ENCODE measurements around the gene RALY. TPM values are rescaled to one million over a fixed set of nuclear protein-coding genes. Genes with fewer than 3 reads are reported as not detected.

RALY gene
- total RNA-seq, 1 experiment from 2014 or later, result 99.9 TPM

DNA sequence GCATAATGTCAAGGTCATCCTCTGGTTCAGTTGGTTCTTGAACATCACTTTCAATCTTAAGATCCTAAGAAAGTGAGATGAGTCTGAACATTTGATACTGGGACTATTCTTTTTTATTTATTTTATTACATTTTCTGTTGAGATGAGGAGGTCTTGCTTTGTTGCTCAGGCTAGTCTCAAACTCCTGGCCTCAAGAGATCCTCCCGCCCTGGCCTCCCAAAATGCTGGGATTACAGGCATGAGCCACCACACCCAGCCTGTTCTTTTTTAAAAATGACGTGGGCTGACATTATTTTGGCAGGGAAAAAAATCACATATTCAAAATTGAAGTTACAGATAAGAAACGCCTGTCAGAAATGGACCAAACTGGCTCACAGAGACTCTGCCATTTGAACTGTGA, 104.9 kb downstream of the RALY start:
- no peak for DNase-seq (ENCODE audit: extremely low read depth, low read depth)

DNA sequence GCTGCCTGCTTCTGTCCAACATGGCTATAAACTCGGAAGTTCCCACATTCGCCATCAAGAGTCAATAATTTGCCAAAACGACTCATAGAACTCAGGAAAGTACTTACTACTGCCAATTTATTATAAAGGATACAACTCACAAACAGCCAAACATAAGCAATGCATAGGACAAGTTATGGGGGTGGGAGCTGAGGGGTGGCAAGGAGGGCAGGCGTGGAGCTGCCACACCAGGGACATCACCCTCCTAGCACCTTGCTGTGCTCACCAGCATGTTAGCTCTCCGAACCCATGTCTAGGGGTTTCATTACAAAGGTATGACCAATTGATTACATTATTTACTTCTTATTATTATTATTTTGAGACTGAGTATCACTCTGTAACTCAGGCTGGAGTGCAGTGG, 106.0 kb downstream of the RALY start:
- DNase-seq (ENCODE audit: extremely low read depth, low read depth), result no peak

DNA sequence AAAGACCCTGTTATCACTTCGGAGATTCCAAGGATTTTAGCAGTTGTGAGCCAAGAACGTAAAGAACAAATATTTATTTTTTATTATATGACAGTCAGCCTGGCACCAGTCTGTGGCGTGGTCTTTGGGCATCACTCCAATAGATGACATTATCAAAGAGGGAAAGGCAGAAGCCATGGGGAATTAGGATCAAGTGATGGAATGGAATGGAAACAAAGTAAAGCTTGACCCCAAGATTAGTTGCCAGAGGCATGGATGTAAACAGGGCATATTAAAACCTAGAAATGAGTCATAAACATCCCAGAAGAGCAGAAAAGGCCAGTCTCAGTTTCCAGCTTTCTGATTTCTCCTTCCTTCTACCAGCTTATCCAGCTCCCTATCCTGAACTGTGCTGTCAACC, 106.9 kb downstream of the RALY start:
- DNase-seq (ENCODE audit: extremely low read depth, low read depth), result no peak

DNA sequence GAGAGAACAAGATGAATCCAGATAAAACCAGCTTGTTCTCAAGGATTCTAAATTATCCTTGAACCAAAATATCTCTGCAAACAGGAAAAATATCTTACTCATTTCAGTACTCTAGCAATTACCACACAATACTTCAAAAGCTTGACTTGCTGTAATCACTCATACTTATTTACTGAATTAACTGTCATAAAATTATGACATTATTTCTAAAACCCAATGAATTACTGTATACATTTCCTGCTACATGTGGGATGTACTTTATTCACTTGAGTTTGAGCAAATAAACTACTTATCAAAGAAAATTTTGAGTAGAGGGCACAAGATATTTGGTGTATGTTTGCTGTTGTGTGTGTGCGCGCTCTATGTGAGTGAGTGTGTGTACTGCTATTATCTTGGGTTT, 108.6 kb downstream of the RALY start:
- DNase-seq (ENCODE audit: extremely low read depth, low read depth), result no peak

DNA sequence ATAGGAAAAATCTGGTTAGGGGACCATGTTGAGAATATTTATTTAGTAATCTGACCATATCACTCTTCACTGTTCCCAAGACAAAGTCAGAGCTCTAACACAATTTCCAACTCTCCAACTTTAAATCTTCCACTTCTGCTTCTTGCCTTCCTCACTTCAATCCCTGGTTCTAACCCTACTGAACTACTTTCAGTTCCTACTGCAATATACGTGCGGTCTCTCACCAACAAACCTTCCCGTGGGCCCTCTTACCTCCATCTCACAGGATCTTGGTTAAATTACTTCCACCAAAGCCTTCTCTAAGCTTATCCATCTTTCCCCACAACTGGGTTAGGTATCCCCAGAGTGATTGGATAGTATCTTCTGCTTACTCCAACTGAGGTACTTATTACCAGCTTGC, 110.3 kb downstream of the RALY start:
- DNase-seq (ENCODE audit: extremely low read depth, low read depth), result no peak

DNA sequence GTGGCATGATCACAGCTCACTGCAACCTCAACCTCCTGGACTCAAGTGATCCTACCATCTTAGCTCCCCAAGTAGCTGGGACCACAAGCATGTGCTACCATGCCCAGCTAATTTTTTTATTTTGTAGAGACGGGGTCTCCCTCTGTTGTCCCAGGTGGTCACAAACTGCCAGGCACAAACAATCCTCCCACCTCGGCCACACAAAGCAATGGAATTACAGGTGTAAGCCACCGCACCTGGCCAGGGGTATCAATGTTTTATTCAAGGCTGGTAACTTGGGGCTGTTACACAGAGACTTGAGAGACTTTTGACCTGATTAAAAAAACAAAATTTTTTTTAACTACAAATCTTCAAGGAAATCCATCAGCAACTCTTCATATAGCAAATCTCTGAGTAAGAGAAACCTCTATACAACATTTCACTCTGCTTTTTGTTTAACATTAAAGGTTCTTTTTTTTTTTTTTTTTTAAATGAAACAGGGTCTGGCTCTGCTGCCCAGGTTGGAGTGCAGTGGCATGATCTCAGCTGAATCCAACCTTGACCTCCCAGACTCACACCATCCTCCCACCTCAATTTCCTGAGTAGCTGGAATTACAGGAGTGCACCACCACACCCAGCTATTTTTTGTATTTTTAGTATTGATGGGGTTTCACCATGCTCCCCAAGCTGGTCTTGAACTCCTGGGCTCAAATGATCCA, 112.4 kb downstream of the RALY start:
- DNase-seq (ENCODE audit: extremely low read depth, low read depth), result no peak

DNA sequence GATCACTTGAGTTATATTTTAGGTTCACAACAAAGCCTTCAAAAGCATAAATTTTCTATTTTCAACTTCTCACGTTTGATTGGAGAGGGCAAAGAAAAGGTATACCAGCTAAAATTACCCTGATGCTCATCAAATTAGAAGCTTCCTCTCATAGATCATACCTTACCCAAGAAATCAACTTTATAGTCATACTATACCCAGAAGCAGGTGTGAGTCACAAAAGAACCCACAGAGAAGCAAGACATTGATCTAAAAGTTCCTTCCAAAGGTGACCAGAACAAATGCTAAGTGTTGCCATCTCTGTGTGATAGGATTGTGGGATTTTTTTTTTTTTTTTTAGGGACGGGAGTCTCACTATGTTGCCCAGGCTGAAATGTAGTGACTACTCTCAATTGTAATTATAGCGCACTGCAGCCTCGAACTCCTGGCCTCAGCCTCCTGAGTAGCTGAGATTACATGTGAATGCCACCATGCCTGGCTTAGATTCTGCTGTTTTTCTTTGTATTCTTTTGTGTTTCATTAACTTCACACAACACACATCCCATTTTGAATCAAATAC, 115.0 kb downstream of the RALY start:
- DNase-seq (ENCODE audit: extremely low read depth, low read depth), result no peak

DNA sequence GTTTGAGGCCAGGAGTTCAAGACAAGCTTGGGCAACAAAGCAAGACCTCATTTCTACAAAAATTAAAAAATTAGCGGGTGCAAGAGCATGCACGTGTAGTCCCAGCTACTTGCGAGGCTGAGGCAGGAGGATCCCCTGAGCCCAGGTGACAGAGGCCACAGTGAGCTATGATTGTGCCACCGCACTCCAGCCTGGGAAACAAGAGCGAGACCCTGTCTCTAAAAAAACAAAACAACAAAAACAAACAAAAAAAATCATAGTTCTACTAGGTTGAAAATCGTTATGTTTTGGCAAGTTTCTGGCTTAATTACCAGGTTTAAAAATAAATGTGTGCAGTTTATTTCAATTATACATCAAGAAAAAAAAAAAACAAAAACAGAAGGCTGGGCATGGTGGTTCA, 115.7 kb downstream of the RALY start:
- DNase-seq (ENCODE audit: extremely low read depth, low read depth), result no peak

DNA sequence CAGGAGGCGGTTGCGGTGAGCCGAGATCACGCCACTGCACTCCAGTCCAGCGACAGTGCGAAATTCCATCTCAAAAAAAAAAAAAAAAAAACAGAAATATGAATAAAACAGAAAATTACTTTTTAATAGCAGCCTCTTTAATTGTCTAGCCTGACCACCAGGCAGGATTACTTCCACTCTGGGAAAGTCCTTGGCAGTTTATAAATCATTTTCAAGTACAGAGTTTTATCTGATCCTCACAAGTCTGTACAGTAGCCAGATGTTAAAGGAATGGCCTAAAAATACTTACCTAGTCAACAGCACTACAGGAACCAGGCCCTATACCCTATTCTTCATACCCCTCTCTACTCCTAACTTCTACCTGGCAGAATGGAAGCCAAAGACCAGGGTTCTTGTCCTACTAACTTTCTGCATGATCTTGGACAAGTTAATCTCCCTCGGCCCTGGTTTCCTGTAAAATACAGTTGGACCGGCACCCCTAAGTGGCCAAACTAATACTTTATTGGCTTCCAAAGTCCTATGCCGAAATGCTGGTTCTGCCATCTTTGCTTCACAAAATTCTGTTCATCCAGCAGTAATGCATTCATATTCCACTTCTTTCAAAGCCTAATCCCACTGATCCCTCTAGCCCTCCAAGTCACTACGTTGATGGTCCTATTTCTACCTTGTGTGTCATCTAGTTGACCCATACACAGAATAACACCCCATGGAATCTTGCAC, 116.5 kb downstream of the RALY start:
- no peak for DNase-seq (ENCODE audit: extremely low read depth, low read depth)

DNA sequence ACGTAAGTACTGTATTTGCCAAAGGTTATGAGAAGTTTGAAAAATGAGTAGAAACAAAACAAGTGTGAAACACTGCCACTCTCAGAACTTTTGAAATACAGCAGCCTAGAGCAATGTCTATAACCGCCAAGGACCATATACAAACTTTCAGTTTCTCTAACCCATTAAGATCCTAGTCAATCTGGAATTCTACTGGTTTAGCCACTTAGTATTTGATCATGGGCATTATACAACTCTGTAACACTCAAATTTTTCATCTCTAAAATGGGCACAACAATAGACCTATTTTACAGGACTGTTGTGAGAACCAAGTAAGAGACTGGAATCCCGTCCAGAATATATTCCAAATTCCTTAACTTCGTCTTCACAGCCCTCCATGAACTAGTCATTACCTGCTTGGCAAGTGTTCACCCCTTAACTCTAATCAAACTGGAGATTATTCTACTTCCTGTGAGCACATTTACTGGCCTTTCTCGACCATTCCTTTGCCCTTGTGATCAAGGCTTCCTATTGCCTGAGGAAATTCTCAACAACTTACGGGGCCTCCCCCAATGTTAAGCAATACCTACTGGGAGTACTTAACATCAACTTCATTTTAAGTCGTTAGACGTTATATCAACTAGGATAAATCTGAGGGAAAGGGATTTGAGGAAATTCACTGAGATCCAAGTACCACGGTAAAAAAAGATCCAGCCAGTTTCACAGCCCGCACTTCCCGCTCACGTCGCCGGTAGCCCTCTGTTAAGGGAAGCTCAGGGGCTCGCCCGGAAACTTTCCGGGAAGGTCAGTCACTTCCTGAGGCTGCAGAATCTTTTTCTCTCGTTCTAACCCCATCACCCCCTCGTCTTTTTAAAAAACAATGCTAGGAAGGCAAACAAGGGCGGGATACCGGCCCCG, 117.3 kb downstream of the RALY start:
- peak; percentile 24 for DNase-seq (ENCODE audit: extremely low read depth, low read depth)

DNA sequence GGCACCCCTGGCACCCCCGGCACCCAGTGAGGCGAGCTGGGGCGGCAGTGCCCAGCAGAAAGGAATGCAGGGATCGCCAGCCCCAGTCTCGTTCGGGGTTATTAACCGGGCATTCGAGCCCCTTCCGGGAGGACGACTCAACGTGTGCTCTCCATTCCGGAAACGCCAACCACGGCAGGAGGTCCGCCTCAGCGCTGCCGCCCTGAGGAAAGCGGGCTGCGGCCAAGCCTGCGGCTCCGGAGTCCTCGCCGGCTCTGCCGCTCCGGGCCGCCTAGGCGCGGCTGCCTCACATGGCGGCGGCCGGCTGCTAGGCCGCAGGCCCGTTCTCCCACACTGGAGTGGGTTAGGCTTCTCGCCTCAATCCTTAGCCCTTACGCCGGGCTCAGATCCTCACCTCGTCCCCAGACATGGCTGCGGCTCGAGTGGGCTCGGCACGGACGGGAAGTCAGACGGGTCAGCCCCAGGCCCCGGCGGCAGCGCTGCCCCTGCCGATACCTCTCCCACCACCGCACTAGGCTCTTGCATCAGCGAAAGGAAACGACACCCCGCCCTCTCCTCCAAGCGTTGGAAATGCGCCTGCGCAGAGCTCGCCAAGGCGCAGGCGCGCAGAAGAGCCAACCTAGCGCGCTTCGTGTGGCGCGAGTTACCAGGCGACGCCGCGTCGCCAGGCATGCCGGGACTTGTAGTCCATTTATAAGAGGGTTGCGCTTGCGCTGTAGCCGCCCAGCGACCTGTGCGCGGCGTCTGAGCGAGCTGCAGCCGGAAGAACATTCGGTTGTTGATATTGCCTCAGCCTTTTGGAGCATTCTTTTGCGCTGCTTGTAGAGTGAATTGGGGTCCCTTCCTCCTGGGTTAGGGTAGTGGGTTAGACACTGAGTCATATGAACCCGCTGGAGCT, 118.2 kb downstream of the RALY start, which contains the start of gene EIF2S2:
TSS of gene EIF2S2 (minus strand) at position 542 of the 898 bp plus-strand sequence. CDS start at position 409, 133 bp downstream.
- peak; percentile 99 for DNase-seq (ENCODE audit: extremely low read depth, low read depth)

DNA sequence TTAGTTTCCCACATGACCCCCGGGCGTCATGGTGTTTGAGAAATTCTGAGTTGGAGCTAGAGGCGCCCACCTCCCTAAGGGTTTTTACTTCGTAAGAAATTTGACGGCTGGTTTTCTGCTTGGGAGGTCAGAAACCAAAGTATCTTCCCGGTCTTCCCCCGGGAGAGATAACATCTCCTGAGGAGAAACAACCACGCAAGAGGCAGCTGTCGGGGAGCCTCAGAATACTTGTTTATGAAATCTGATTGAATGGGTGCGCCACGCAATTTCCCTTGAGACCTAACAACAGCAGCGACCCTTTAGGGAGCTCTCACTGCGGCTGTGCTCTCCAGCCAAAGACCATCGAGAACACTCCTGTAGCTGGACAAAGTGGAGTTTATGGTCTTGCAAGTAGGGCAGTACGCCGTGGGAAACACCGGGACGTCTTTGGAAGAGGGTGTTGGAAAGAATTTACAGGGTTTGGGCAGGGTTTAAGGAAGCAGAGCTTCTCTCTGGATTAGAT, 118.9 kb downstream of the RALY start:
- peak; percentile 26 for DNase-seq (ENCODE audit: extremely low read depth, low read depth)

DNA sequence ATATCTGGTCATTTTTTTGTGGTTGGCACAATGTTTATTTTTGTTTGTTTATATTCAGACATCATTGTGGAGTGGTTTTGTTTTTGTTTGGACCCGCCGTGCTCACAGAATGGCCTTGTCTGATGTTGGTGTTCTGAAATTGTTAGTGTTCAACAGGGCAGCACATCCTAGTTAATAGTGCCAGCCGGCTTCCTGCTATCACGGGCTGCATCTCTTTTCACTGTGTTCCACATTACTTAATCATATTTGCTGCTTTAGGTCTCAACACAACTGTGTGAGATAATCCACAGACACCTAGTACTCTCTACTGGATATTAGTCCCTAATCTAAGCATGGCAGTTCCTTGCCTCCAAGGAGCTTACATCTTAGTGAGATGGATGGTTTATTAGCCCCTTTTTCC, 121.1 kb downstream of the RALY start:
- no peak for DNase-seq (ENCODE audit: extremely low read depth, low read depth)

DNA sequence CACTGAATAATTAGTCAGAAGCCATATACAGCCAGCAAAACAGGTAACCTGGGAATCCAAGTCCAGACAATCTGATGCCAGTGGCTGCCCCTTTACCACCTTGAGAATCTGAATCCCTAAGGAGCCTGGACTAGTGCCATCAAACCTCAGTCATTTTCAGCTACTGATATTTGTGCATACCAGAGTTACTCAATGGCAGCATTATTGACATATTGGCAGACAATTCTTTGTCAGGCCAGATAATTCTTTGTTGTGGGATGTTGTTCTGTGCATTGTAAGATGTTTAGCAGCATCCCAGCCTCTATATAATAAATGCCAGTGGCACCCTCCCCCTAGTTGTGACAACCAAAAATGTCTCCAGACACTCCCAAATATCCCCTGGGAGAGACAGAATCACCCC, 121.5 kb downstream of the RALY start:
- DNase-seq (ENCODE audit: extremely low read depth, low read depth), result no peak

DNA sequence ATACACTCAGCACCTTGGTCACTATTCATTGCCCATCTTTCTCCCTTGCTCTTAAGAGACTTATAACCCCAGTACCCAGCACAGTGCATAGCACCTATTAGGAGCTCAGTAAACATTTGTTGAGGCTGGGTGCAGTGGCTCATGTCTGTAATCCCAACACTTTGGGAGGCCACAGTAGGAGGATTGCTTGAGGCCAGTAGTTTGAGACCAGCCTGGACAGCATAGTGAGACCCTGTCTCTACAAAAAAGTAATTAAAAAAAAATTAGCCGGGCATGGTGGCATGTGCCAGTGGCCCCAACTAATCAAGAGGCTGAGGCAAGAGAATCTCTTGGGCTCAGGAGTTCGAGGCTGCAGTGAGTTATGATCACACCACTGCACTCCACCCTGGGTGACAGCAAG, 126.5 kb downstream of the RALY start:
- DNase-seq (ENCODE audit: extremely low read depth, low read depth), result no peak

DNA sequence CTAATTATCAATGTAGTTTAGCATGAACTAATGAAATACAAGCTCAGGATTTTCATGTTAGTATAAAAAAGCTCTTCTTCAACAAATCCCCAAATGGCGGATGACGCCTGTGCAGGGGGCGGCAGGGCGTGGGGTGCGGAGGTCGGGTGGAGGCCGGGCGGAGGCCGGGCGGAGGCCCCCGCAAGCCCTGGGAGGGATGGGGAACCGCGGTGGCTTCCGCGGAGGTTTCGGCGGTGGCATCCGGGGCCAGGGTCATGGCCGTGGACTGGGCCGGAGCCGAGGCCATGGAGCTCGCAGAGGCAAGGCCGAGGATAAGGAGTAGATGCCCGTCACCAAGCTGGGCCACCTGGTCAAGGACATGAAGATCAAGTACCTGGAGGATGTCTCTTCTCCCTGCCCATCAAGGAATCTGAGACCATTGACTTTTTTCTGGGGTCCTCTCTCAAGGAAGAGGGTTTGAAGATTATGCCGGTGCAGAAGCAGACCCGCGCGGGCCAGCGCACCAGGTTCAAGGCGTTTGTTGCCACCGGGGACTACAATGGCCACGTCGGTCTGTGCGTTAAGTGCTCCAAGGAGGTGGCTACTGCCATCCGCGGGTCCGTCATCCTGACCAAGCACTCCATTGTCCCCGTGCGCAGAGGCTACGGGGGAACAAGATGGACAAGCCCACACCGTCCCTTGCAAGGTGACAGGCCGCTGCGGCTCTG, 128.7 kb downstream of the RALY start:
- DNase-seq (ENCODE audit: extremely low read depth, low read depth), result no peak

DNA sequence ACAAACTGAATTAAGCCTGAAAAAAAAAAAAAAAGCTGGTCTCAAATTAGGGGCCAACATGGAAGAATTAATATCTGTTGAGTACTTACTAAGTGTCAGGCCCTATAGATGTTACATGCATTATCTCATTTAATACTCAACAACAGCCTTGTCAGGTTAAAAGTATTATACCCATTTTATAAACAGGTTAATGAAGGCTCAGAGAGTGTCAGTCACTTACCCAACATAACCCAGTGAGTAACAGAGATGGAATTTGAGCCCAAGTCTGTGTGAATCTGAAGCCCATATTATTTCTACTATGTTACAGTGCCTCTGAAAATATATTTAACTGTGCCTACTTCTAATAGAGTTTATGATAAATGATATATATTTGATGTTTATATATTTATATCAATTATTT, 129.6 kb downstream of the RALY start:
- no peak for DNase-seq (ENCODE audit: extremely low read depth, low read depth)

DNA sequence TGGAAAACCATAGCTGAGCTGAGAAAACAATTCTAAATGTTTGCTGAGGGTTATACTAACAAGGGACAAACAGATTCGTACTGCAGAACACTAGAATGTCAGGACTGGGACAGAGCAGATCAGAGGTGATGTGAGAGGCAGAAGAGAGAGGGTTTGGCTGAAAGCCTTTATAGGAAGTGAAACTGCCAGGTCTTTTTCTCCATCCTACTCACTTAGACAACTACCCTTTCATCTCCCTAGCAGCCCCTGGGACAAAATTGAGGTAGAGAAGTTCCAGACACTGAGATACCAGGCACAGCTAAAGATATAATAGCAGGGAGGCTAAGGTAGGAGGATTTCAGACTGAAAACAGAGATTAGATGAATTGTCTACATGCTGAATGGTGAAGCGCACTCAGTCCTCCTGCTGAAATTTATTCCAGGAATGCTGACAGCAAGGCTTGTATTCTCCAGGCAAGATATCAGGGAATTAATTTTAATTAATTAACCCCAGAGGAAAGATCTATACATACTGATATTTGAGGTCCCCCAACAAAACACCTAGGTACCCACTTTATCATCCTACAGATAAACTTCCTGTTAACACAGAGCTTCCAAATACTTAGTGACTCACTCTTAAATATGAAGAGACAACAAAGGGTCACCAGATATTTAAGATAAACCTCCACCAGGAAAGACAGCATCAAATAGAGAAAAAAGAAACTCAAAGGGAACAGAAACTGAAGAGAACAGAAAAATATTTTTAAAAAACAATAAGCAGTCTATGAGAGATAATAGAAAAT, 130.9 kb downstream of the RALY start:
- DNase-seq (ENCODE audit: extremely low read depth, low read depth), result no peak

Measured in NCI-H460 (cell line).